Measurements from ENCODE around the gene VRK2. TPM values are rescaled to one million over a fixed set of nuclear protein-coding genes. Genes with fewer than 3 reads are reported as not detected.
"Not testable (repeated sequence)": the region's sequence is repeated elsewhere in the genome, so short reads cannot be mapped to it uniquely, and the experiment has no call there.

Gene VRK2
- total RNA-seq, 1 donor from 2014 or later = 23.1 TPM

DNA sequence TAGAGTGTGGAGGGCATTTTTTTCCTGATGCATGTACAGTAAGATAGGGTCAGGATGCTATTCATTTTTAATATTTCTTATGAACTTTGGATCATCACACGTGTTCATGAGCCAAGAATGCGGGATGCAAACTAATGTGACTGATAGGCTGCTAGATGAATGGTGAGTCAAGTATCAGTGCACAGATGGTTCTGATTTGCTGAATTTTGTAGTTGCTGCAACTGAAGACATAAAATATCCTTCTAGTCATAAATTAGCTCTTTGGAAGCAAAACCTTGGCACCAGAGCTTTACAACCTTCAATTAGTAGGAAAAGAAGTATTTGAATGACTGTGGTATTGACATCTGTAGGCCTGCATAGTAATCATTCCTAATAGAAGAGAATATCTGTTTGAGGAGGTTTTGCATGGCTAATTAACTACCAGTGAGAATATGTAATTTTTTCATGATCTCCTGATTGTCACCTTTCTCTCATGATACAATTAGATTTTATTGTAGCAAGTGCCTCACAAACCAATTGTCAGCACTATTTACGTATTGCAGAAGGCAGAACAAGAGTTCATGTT is 94.0 kb downstream of the VRK2 start:
- intact Hi-C loops (cut with DNase I) = no loop called here
- Histone ChIP-seq H3K27ac (no peak overlapping the region), H3K36me3 (no peaks in the 10 kb centered on the region), H3K4me3 (no peak overlapping the region), H3K9me3 (no peaks in the 10 kb centered on the region), H3K27me3 (no peaks in the 10 kb centered on the region), H3K4me1 (peaks cover 9% of the 10 kb centered on the region)
- TF ChIP-seq POLR2A (IDR thresholded peaks at IDR 0.05) (no peak), POLR2AphosphoS5 (IDR thresholded peaks at IDR 0.05; ENCODE audit: insufficient read depth in 1 of 2, low read depth in 1 of 2) (no peak), CTCF (IDR thresholded peaks at IDR 0.05) (no peak)
- DNase-seq (ENCODE audit: extremely low spot score in 2 of 2) = no peak

- H3K36me3 ChIP-seq; H3K9me3 ChIP-seq; H3K4me3 ChIP-seq; H3K27ac ChIP-seq; DNase-seq (ENCODE audit: extremely low spot score in 2 of 2); H3K27me3 ChIP-seq; H3K4me1 ChIP-seq; intact Hi-C loops (cut with DNase I): not testable (repeated sequence)
Observed at GRCh38 chr2:58145769-58146168, 99.2 kb downstream of the VRK2 start.

DNA sequence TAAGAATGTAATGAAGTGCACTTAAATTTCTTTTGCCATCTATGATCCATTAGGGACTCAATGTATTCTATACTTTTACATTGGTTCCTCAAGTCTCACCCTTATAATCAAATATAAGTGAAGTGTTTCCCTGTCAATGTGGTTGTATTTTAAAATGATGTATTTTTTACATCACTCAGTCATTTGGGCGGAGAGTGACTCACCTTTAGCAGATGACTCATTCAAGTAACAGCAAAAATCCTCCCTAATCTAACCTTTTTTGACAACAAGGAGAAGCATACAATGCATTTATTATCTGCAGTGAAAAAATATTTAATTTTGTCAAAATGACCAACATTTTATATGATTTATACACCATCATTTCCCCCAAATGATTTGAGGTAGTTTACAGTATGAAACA is 100.1 kb downstream of the VRK2 start:
- no peaks in the 10 kb centered on the region for H3K27me3 ChIP-seq
- peaks cover 0 to 5% of the 10 kb centered on the region in 2 donors for H3K36me3 ChIP-seq
- H3K4me1 ChIP-seq = no peaks in the 10 kb centered on the region
- intact Hi-C loops (cut with DNase I) = no loop called here
- no peak for TF ChIP-seq CTCF (IDR thresholded peaks at IDR 0.05)
- TF ChIP-seq POLR2AphosphoS5 (IDR thresholded peaks at IDR 0.05; ENCODE audit: insufficient read depth in 1 of 2, low read depth in 1 of 2) = no peak
- no peak for TF ChIP-seq POLR2A (IDR thresholded peaks at IDR 0.05)
- H3K4me3 ChIP-seq = no peak overlapping the region
- no peaks in the 10 kb centered on the region for H3K9me3 ChIP-seq
- no peak overlapping the region for H3K27ac ChIP-seq
- DNase-seq (ENCODE audit: extremely low spot score in 2 of 2) = no peak

DNA sequence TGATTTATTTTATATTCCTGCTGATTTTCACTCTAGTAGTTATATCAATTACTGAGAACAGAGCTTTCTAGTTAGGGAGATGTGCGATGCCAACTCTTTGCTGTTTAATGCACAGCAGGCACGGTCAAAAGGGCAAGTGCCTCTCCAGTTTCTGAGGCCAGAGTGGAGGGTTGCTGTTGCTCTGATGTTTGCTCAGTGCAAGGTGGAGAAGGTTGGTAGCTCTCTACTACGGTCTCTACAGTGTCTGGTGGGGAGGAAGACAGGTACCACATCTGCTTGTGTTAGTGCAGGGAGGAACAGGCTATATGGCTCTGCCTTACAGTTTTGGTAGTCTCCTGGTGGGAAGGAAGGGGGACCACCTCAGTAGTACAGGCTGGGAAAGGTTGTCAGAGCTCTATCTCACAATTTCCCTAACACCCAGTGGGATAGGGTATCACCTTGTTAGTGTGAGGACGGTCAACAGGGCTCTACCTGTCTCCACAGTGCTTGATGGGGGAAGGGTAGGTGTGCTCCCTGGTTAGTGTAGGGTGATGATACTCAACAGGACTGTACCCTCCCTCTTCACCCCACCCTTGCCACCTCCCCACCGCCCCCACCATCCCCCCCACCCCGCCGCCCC is 108.7 kb downstream of the VRK2 start:
- Histone ChIP-seq H3K4me3 (no peak overlapping the region), H3K27me3 (no peaks in the 10 kb centered on the region), H3K4me1 (no peaks in the 10 kb centered on the region), H3K27ac (no peak overlapping the region), H3K36me3 (peaks cover 0 to 27% of the 10 kb centered on the region in 2 donors), H3K9me3 (no peaks in the 10 kb centered on the region)
- DNase-seq (ENCODE audit: extremely low spot score in 2 of 2) = no peak
- no peak for TF ChIP-seq POLR2AphosphoS5 (IDR thresholded peaks at IDR 0.05; ENCODE audit: insufficient read depth in 1 of 2, low read depth in 1 of 2)
- no peak for TF ChIP-seq POLR2A (IDR thresholded peaks at IDR 0.05)
- TF ChIP-seq CTCF (IDR thresholded peaks at IDR 0.05) = no peak
- intact Hi-C loops (cut with DNase I) = no loop called here

GRCh38 chr2:58156780-58157179 is 110.2 kb downstream of the VRK2 start:
- TF ChIP-seq POLR2A (IDR thresholded peaks at IDR 0.05) = no peak
- TF ChIP-seq CTCF (IDR thresholded peaks at IDR 0.05) = no peak
- Histone ChIP-seq H3K4me1 (no peaks in the 10 kb centered on the region), H3K27me3 (no peaks in the 10 kb centered on the region), H3K4me3 (no peak overlapping the region), H3K9me3 (no peaks in the 10 kb centered on the region), H3K36me3 (peaks cover 0 to 35% of the 10 kb centered on the region in 2 donors), H3K27ac (no peak overlapping the region)
- intact Hi-C loops (cut with DNase I) = no loop called here
- no peak for DNase-seq (ENCODE audit: extremely low spot score in 2 of 2)
